Neural cell (in vitro differentiated cells): ENCODE results near the gene CELA3B. TPM values are rescaled to one million over a fixed set of nuclear protein-coding genes. Genes with fewer than 3 reads are reported as not detected.
"Not testable (repeated sequence)": the region's sequence is repeated elsewhere in the genome, so short reads cannot be mapped to it uniquely, and the experiment has no call there.

ENCODE experiments used
- H2AFZ ChIP-seq: fragments of 200-600, 300-800 bp; sonication (generic), shearing (Covaris generic); 2 replicates; pipeline ENCODE4 v1.6.0; 2014; ENCODE audit warnings: low read depth, mild to moderate bottlenecking, antibody characterized with exemption, low read length, moderate library complexity
- H3F3A ChIP-seq: fragments of 200-600 bp; shearing (Covaris generic); 2 replicates; pipeline ENCODE4 v1.6.1; 2016; ENCODE audit warnings: mild to moderate bottlenecking, moderate library complexity, mixed read lengths, antibody characterized with exemption, low read length; ENCODE audit not compliant: insufficient read depth, poor library complexity, severe bottlenecking
- H3K27ac ChIP-seq: fragments of 200-600, 300-800 bp; sonication (generic), shearing (Covaris generic); 2 replicates; pipeline ENCODE4 v1.5.1; 2014; ENCODE audit warnings: mild to moderate bottlenecking, low read length, moderate library complexity
- H3K27me3 ChIP-seq: fragments of 300-800, 200-600 bp; sonication (generic), shearing (Covaris generic); 2 replicates; pipeline ENCODE4 v1.6.0; 2014; ENCODE audit warnings: mild to moderate bottlenecking, low read depth, low read length, moderate library complexity; ENCODE audit not compliant: insufficient read depth
- H3K36me3 ChIP-seq: fragments of 300-800, 200-600 bp; sonication (generic), shearing (Covaris generic); 2 replicates; pipeline ENCODE4 v1.5.1; 2014; ENCODE audit warnings: mild to moderate bottlenecking, antibody characterized with exemption, low read length, moderate library complexity; ENCODE audit not compliant: insufficient read depth
- H3K4me2 ChIP-seq: fragments of 300-800, 200-600 bp; sonication (generic), shearing (Covaris generic); 2 replicates; pipeline ENCODE4 v1.6.0; 2014; ENCODE audit warnings: mild to moderate bottlenecking, low read length
- H3K4me3 ChIP-seq: fragments of 300-800, 200-600 bp; sonication (generic), shearing (Covaris generic); 2 replicates; pipeline ENCODE4 v1.5.1; 2014; ENCODE audit warnings: mild to moderate bottlenecking, low read length, moderate library complexity
- H3K79me2 ChIP-seq: fragments of 200-600 bp; shearing (Covaris generic); replicated peaks from 2 replicates; pipeline ENCODE4 v1.6.0; 2014; ENCODE audit warnings: mild to moderate bottlenecking, low read length, moderate library complexity; ENCODE audit not compliant: insufficient read depth
- H3K9ac ChIP-seq: fragments of 300-800, 200-600 bp; sonication (generic), shearing (Covaris generic); 2 replicates; pipeline ENCODE4 v1.6.1; 2016; ENCODE audit warnings: mild to moderate bottlenecking, low read length, mixed read lengths
- H3K9me2 ChIP-seq: fragments of 200-600 bp; shearing (Covaris generic); 2 replicates; pipeline ENCODE4 v1.6.1; 2016; ENCODE audit warnings: mild to moderate bottlenecking, low read length, mixed read lengths; ENCODE audit not compliant: insufficient read depth
- H3K9me3 ChIP-seq: fragments of 200-600, 300-800 bp; sonication (generic), shearing (Covaris generic); 2 replicates; pipeline ENCODE4 v1.6.1; 2016; ENCODE audit warnings: mild to moderate bottlenecking, mixed run types, low read length, moderate library complexity, mixed read lengths
- H4K20me1 ChIP-seq: fragments of 200-600 bp; shearing (Covaris generic); 2 replicates; pipeline ENCODE4 v1.6.1; 2016; ENCODE audit warnings: mild to moderate bottlenecking, mixed run types; ENCODE audit not compliant: insufficient read depth
- CTCF ChIP-seq: fragments of 450-650 bp; IDR thresholded peaks from 2 replicates; pipeline ENCODE4 v1.5.1; 2014; ENCODE audit warnings: antibody characterized with exemption, mild to moderate bottlenecking, moderate library complexity; ENCODE audit not compliant: poor library complexity, severe bottlenecking
- EP300 ChIP-seq: fragments of 450-650 bp; conservative IDR thresholded peaks from 2 replicates; pipeline ENCODE4 v1.6.1; 2014; ENCODE audit warnings: antibody characterized with exemption, mild to moderate bottlenecking, moderate library complexity; ENCODE audit not compliant: poor library complexity, severe bottlenecking
- MXI1 ChIP-seq: fragments of 450-650 bp; conservative IDR thresholded peaks from 2 replicates; pipeline ENCODE4 v1.6.1; 2014; ENCODE audit warnings: antibody characterized with exemption, mild to moderate bottlenecking; ENCODE audit not compliant: poor library complexity, severe bottlenecking
- POLR2AphosphoS5 ChIP-seq: IDR thresholded peaks from 2 replicates; pipeline ENCODE4 v1.6.1; 2012
- RAD21 ChIP-seq: fragments of 450-650 bp; conservative IDR thresholded peaks from 2 replicates; pipeline ENCODE4 v1.6.1; 2014; ENCODE audit warnings: antibody characterized with exemption, mild to moderate bottlenecking, moderate library complexity
- REST ChIP-seq: IDR thresholded peaks from 2 replicates; pipeline ENCODE4 v1.6.1; 2012; ENCODE audit warnings: borderline replicate concordance
- SMC3 ChIP-seq: fragments of 450-650 bp; conservative IDR thresholded peaks from 2 replicates; pipeline ENCODE4 v1.6.1; 2014; ENCODE audit warnings: antibody characterized with exemption, mild to moderate bottlenecking, moderate library complexity; ENCODE audit not compliant: poor library complexity
- TAF1 ChIP-seq: IDR thresholded peaks from 2 replicates; pipeline ENCODE4 v1.6.1; 2012; ENCODE audit warnings: low read depth
- polyA plus RNA-seq: library from polyadenylated mRNA; depleted of rRNA; stranded (reverse); fragments of >200 nt; gene quantifications from 2 replicates; pipeline ENCODE4 v1.2.3, GENCODE V29; 2014

CELA3B gene
- polyA plus RNA-seq, 1 donor from 2014 or later = not detected

- H2AFZ ChIP-seq = no peak overlapping the region
- TF ChIP-seq RAD21 = no peak
- no peaks in the 10 kb centered on the region for H3F3A ChIP-seq
- no peaks in the 10 kb centered on the region for H3K79me2 ChIP-seq
- no peaks in the 10 kb centered on the region for H4K20me1 ChIP-seq
- H3K9me3 ChIP-seq = no peaks in the 10 kb centered on the region
- no peaks in the 10 kb centered on the region for H3K36me3 ChIP-seq
- no peak overlapping the region for H3K4me2 ChIP-seq
- no peaks in the 10 kb centered on the region for H3K27me3 ChIP-seq
- H3K9ac ChIP-seq = no peak overlapping the region
- no peak overlapping the region for H3K4me3 ChIP-seq
- no peaks in the 10 kb centered on the region for H3K9me2 ChIP-seq
- no peak overlapping the region for H3K27ac ChIP-seq
Observed at GRCh38 chr1:21941370-21941769, 35.5 kb upstream of the CELA3B start.

- no peaks in the 10 kb centered on the region for H3K36me3 ChIP-seq
- H2AFZ ChIP-seq = no peak overlapping the region
- H3K9me3 ChIP-seq = no peaks in the 10 kb centered on the region
- H3K27ac ChIP-seq = no peak overlapping the region
- no peaks in the 10 kb centered on the region for H3F3A ChIP-seq
- TF ChIP-seq TAF1 = no peak
- no peak for TF ChIP-seq SMC3
- no peak for TF ChIP-seq CTCF
- TF ChIP-seq POLR2AphosphoS5 = no peak
- TF ChIP-seq RAD21 = no peak
- TF ChIP-seq MXI1 = no peak
- TF ChIP-seq EP300 = no peak
- no peak for TF ChIP-seq REST
- no peak overlapping the region for H3K4me3 ChIP-seq
- H3K27me3 ChIP-seq = no peaks in the 10 kb centered on the region
- H3K4me2 ChIP-seq = no peak overlapping the region
- no peaks in the 10 kb centered on the region for H4K20me1 ChIP-seq
- no peaks in the 10 kb centered on the region for H3K9me2 ChIP-seq
- no peaks in the 10 kb centered on the region for H3K79me2 ChIP-seq
- H3K9ac ChIP-seq = no peak overlapping the region
Observed at GRCh38 chr1:21942464-21942863, 34.4 kb upstream of the CELA3B start.

- not testable (repeated sequence) for H3K27me3 ChIP-seq, H3K9me3 ChIP-seq, H3K27ac ChIP-seq, H3K9ac ChIP-seq, H3K79me2 ChIP-seq, H3K4me2 ChIP-seq, H4K20me1 ChIP-seq, H3F3A ChIP-seq, H2AFZ ChIP-seq, H3K9me2 ChIP-seq, H3K4me3 ChIP-seq, H3K36me3 ChIP-seq
Observed at GRCh38 chr1:21942959-21943640, 33.7 kb upstream of the CELA3B start.
